GM12874 (cell line): Measurements from ENCODE around the gene XRCC3.

Source experiments
- TF ChIP-seq, protein P1 (sequence below): IDR thresholded peaks from 2 replicates; pipeline ENCODE4 v1.5.1; 2011; ENCODE audit warnings: low read depth, mild to moderate bottlenecking, control low read depth, low read length, moderate library complexity; ENCODE audit not compliant: insufficient read depth

XRCC3 gene

DNA sequence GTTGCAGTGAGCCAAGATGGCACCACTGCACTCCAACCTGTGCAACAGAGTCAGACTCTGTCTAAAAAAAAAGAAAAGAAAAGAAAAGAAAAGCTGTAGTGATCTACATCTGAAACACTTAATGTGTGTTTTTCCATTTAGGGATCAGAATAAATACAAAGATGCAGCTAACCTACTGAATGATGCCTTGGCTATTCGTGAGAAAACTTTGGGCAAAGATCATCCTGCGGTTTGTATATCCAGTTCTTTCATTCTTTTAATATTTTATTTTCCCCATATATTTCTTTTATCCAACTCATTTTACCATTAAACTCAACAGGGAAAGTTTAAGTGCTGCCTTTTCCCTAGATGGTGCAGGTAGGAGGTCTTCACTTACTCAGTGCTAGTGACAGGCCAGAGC lies 45.9 kb downstream of the XRCC3 start:
- TF ChIP-seq, protein P1, sequence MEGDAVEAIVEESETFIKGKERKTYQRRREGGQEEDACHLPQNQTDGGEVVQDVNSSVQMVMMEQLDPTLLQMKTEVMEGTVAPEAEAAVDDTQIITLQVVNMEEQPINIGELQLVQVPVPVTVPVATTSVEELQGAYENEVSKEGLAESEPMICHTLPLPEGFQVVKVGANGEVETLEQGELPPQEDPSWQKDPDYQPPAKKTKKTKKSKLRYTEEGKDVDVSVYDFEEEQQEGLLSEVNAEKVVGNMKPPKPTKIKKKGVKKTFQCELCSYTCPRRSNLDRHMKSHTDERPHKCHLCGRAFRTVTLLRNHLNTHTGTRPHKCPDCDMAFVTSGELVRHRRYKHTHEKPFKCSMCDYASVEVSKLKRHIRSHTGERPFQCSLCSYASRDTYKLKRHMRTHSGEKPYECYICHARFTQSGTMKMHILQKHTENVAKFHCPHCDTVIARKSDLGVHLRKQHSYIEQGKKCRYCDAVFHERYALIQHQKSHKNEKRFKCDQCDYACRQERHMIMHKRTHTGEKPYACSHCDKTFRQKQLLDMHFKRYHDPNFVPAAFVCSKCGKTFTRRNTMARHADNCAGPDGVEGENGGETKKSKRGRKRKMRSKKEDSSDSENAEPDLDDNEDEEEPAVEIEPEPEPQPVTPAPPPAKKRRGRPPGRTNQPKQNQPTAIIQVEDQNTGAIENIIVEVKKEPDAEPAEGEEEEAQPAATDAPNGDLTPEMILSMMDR: no peak

DNA sequence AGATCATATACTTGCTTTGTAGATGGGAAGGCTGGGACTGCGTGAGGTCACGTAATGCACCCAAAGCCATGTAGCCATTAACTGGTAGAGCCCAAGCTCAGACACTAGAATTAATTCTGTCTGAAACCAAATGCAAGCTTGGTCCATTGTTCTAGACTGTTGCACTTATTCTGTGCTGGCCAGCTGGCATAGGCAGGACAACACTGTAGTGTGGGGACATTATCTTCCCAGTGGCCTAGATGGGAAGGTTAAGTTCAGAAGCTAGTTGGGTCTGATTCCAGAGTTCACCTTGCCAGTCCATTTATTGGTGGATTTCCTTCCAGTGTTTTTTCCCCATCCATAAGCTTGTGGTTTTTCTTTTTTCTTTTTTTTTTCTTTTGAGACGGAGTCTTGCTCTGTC lies 47.1 kb downstream of the XRCC3 start:
- TF ChIP-seq, protein P1: no peak

DNA sequence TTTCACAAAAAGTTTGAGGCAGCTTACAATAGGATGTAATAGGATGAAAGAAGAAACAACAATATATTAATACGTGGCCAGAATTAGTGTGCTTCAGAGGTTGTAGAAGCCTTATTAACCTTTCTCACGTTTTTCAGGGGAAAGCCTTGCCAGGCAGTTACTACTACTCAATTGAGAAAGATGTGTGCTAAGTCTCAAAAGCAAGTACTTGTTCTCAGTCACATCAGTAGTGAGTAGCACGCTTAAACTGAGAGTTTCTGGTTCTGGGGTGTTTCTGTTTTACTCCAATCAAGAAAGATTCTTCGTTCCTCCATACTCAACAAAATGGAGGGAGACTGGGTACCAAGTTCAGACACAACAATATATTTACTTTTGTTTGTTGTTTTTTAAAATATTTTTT lies 47.6 kb downstream of the XRCC3 start:
- TF ChIP-seq, protein P1: no peak

DNA sequence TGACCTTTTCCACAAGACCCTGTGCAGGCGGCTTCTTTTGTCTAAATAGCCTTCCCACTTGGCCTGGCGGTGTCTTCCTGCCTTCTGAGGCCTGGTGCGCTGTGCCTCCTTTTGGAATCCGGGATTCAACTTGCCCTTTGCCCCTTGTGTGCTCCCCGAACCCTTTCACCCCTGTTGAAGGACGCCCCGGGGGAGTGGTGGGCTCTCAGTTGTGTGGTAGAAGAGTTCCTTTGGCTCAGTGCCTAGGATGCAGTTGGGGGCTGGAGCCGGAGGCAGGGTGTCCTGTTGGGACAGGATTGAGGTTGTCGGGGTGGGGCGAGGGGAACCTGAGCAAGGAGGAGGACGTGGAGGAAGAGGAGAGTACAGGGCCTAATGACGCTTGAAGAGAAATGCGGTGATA lies 51.7 kb downstream of the XRCC3 start:
- TF ChIP-seq, protein P1: no peak

DNA sequence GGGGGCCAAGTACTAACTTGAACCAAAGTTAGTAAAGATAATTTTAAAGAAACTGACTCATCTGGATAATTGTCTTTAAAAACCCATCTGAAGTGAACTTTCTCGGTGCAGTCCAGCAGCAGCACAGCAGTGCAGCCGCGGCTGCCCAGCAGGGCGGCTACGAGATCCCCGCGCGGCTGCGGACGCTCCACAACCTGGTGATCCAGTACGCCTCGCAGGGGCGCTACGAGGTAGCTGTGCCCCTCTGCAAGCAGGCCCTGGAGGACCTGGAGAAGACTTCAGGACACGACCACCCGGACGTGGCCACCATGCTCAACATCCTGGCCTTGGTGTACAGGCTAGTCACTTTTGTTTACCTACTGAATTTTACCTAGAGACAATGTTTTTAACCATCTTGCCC lies 52.7 kb downstream of the XRCC3 start:
- TF ChIP-seq, protein P1: no peak

DNA sequence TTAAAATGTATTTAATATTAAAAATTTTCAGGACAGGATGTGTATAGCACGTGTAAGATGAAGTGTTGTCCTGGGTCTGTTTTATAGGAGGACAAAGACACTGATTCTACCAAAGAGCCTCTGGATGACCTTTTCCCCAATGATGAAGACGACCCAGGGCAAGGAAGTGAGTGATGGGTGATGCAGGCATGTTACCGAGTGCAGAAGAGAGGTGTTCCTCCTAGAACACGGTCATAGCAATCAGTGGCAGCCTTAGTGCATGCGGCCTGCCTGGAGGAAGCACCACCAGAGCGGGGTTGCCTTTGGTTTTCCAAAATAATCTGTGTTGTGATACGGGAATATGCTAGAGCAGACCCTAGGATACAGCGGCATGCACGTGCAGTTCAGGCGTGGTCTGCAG lies 53.2 kb downstream of the XRCC3 start:
- TF ChIP-seq, protein P1: no peak

DNA sequence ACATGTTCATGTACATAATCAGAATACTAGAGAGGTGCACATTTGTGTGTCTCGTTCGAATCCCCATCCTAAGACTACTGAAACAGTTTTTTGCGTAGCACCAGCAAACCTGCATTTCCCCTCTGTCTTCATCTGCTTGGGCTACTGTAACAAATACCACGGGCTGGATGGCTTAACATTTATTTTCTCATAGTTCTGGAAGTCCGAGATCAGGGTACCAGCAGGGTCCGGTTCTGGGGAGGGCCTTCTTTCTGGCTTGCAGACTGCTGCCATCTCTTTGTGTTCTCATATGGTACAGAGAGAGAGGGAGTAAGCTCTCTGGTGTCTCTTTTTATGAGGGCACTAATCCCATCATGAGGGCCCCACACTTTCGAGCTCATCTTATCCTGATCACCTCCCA lies 55.6 kb downstream of the XRCC3 start:
- TF ChIP-seq, protein P1: no peak

DNA sequence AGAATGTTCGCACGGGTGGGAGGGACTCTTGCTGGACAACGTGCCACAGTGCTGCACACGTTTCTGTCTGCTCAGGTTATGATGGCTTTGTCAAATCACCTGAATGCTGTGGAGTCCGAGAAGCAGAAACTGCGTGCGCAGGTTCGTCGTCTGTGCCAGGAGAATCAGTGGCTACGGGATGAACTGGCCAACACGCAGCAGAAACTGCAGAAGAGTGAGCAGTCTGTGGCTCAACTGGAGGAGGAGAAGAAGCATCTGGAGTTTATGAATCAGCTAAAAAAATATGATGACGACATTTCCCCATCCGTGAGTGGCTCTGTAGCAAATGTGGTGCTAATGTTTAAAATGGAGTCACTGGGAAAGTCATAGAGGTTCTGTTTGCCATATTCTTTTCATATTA lies 57.8 kb downstream of the XRCC3 start:
- TF ChIP-seq, protein P1: no peak
